Stomach smooth muscle (tissue), 2 donors: ENCODE data around the gene KAZN.

Experiments used
- H3K27ac ChIP-seq: one replicate; pipeline ENCODE4 v1.7.0; 2013; ENCODE audit warnings: mild to moderate bottlenecking, low read length, inconsistent platforms
- H3K27me3 ChIP-seq, 2 donors: one replicate each; pipeline ENCODE4 v1.7.0; 2013; ENCODE audit warnings: low read length in 2 of 2; ENCODE audit not compliant: insufficient read depth in 2 of 2, control insufficient read depth in 1 of 2
- H3K36me3 ChIP-seq, 2 donors: one replicate each; pipeline ENCODE4 v1.7.0; 2013; ENCODE audit warnings: low read length in 2 of 2; ENCODE audit not compliant: control insufficient read depth in 2 of 2, insufficient read depth in 2 of 2
- H3K4me1 ChIP-seq: one replicate; pipeline ENCODE4 v1.7.0; 2013; ENCODE audit warnings: low read length; ENCODE audit not compliant: control insufficient read depth, insufficient read depth
- H3K4me3 ChIP-seq, 2 donors: one replicate each; pipeline ENCODE4 v1.7.0; 2013; ENCODE audit warnings: low read length in 2 of 2
- H3K9ac ChIP-seq, 2 donors: one replicate each; pipeline ENCODE4 v1.7.0; 2013; ENCODE audit warnings: low read length in 2 of 2, mild to moderate bottlenecking in 1 of 2
- H3K9me3 ChIP-seq, 2 donors: one replicate each; pipeline ENCODE4 v1.7.0; 2013; ENCODE audit warnings: low read length in 2 of 2; ENCODE audit not compliant: control insufficient read depth in 2 of 2
- donor health status: healthy.
- donor health status: Pancreatic carcinoma.

KAZN gene

DNA sequence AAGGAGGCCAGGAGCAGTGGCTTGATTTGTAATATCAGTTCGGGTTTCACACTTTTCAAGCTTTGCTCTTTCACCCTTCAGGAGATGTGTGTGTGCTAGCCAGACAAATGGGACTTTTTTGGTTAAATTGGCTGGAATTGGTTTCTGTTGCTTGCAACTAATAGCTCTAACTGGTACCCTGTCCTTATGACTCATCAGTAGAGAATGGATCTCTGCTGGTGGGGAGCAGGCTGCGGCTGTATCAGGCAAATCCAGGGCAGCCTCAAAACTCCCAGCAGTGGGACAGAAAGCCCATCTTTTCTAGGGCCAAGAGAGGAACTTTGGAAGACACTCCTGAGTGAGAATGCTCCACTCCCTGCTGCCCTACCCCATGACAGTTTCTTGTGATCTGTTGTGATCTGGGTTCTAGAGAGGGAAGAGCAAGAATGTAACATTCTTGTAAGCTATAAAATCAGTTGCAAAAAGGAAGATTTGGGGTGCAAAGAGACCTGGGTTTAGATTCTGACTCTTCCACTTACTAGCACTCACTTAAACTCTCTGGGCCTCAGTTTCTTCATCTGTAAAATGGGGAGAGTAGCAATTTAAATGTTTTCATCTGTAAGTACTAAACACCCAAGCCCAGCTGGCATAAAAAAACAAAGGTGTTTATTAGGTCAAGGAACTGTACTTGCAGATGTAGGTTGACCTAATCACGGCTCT is 298.0 kb downstream of the KAZN start:
- H3K27me3 ChIP-seq = peaks cover 0 to 2% of the 10 kb centered on the region in 2 donors
- no peaks in the 10 kb centered on the region for H3K4me1 ChIP-seq
- H3K9me3 ChIP-seq = no peaks in the 10 kb centered on the region
- H3K4me3 ChIP-seq = no peak overlapping the region
- H3K36me3 ChIP-seq = no peaks in the 10 kb centered on the region
- H3K27ac ChIP-seq = no peak overlapping the region
- H3K9ac ChIP-seq = no peak overlapping the region

DNA sequence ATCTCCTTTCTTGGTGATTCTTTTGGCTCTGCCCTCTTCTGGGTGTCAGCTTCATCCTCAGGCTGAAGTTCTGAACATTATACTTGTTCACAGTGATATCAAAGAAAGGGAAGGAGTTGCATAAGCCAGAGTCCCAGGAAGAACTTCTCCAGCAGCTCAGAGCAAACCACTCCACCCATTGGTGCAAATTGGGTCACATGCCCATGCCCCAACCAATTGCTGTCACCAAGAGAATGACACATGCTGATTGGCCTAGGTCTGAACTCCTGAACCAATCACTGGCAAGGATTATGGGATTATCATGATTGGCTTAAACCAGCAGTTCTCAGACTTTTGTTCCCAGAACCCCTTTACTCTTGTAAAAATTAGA is 298.6 kb downstream of the KAZN start:
- H3K4me1 ChIP-seq = no peaks in the 10 kb centered on the region
- H3K4me3 ChIP-seq = no peak overlapping the region
- no peaks in the 10 kb centered on the region for H3K36me3 ChIP-seq
- no peak overlapping the region for H3K27ac ChIP-seq
- H3K9me3 ChIP-seq = no peaks in the 10 kb centered on the region
- peaks cover 0 to 2% of the 10 kb centered on the region in 2 donors for H3K27me3 ChIP-seq
- no peak overlapping the region for H3K9ac ChIP-seq

DNA sequence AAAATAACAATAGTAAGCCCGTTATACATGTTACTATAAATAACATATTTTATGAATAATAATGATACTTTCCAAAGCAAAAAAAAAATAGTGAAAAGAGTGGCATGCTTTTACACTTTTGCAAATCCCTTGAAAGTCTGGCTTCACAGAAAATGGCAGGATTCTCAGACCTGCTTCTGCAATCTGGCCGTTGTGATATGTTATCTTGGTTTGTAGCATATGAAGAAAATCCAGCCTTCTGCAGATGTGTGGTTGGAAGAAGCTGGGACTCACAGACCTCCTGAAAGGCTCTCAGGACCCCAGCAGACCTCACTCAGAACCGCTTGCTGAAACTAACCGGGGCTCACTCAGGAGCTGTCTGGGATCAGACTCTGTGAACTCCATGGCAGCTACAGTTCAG is 299.1 kb downstream of the KAZN start:
- no peak overlapping the region for H3K4me3 ChIP-seq
- no peaks in the 10 kb centered on the region for H3K4me1 ChIP-seq
- H3K27ac ChIP-seq = no peak overlapping the region
- no peaks in the 10 kb centered on the region for H3K9me3 ChIP-seq
- H3K27me3 ChIP-seq = peaks cover 0 to 2% of the 10 kb centered on the region in 2 donors
- H3K36me3 ChIP-seq = no peaks in the 10 kb centered on the region
- no peak overlapping the region for H3K9ac ChIP-seq

DNA sequence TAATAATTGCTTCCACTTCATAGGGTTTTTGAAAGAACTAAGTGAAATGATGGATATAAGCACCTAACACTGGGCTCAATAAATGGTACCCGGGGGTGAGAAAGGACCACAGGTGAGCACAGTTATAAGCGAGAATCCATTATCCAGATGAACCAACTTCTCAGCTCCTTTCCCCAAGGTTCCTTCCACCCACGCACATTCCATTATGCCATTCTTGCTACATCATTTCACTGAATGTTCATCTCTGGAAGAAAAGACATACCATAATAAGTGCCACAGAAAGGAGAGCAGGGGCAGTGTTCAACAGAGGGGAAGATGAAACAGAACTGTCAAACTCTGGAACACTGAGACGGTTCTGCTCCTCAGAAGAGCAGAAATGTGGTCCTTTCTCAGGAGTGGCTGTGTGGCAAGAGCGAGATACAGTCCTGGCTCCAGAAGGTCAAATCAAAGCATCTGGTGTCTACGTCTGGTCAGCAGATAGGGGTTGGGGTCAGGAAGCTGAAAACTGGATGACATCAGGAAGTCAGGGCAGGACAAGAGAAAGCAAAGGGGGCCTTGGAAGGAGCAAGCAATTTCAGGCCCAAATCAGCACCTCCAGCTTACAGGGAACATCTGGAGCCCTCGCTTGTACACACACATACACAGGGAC is 299.6 kb downstream of the KAZN start:
- Histone ChIP-seq H3K9me3 (no peaks in the 10 kb centered on the region), H3K4me3 (no peak overlapping the region), H3K9ac (no peak overlapping the region), H3K27me3 (peaks cover 0 to 2% of the 10 kb centered on the region in 2 donors), H3K36me3 (no peaks in the 10 kb centered on the region), H3K4me1 (no peaks in the 10 kb centered on the region), H3K27ac (no peak overlapping the region)

DNA sequence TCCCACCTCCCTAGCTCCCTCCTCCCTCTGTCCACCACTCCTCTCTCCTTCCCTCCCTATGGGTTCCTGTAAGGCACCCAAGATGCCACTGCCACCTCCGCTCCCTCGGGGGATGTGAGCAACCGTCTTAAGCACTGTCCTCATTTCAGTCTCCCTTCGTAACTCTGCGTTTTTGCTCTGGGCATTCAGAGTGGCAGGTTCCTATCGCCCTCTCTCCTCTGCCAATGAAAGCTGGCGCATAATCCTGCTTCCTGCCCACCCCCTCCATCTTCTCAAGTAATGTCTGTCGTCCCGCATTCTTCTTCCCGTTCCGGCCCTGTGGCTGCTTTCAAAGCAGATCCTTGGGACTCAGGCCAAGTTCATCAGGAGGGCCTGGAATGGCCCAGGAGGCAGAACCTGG is 301.2 kb downstream of the KAZN start:
- H3K27ac ChIP-seq = no peak overlapping the region
- peaks cover 0 to 2% of the 10 kb centered on the region in 2 donors for H3K27me3 ChIP-seq
- H3K9ac ChIP-seq = no peak overlapping the region
- H3K4me3 ChIP-seq = no peak overlapping the region
- H3K9me3 ChIP-seq = no peaks in the 10 kb centered on the region
- H3K4me1 ChIP-seq = no peaks in the 10 kb centered on the region
- H3K36me3 ChIP-seq = no peaks in the 10 kb centered on the region

DNA sequence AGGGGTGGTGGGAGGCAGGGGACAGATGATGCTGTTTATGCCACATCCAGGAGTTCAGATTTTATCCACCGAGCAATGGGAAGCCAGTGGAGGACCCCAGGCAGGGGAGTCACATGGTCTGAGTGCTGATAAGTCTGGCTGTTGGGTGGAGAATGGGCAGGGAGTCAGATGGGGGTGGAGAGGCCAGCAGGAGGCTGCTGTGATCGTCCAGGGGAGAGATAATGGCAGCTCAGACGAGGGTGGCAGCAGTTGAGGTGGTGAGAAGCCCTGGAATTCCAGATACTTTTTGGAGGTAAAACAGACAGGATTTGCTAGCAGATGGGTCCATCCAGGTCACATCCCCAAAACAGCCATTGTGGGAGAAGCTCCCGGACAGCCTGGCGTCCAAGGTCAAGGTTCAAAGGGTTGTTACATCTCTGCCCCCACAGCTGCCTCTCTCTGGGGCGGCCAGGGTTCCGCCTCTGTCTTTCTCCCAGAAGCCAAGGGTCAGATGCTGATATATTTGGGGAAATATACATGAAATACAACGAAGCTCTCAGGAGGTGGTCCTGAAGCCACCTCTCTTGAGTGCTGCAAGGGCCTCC is 303.0 kb downstream of the KAZN start:
- Histone ChIP-seq H3K4me3 (no peak overlapping the region), H3K36me3 (no peaks in the 10 kb centered on the region), H3K27me3 (no peaks in the 10 kb centered on the region), H3K9me3 (no peaks in the 10 kb centered on the region), H3K4me1 (no peaks in the 10 kb centered on the region), H3K27ac (no peak overlapping the region), H3K9ac (no peak overlapping the region)

DNA sequence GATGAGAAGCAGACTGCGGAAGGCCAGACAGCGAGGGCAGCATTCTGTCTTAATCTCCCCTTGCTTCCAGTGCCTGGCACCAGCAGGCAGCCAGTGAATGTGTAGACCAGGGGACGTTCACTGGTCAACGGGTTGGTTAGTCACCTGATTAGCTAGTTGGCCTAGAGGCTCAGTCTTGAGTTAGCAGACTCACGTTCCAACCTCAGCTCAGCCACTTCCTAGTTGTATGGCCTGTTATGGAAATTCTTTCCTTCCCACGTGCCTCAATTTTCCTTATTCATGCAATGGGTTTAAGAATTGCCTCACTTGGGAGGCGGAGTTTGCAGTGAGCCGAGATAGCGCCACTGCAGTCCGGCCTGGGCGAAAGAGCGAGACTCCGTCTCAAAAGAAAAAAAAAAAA is 305.4 kb downstream of the KAZN start:
- H3K4me1 ChIP-seq = no peaks in the 10 kb centered on the region
- H3K9ac ChIP-seq = no peak overlapping the region
- no peaks in the 10 kb centered on the region for H3K27me3 ChIP-seq
- no peaks in the 10 kb centered on the region for H3K36me3 ChIP-seq
- H3K4me3 ChIP-seq = no peak overlapping the region
- no peaks in the 10 kb centered on the region for H3K9me3 ChIP-seq
- no peak overlapping the region for H3K27ac ChIP-seq

DNA sequence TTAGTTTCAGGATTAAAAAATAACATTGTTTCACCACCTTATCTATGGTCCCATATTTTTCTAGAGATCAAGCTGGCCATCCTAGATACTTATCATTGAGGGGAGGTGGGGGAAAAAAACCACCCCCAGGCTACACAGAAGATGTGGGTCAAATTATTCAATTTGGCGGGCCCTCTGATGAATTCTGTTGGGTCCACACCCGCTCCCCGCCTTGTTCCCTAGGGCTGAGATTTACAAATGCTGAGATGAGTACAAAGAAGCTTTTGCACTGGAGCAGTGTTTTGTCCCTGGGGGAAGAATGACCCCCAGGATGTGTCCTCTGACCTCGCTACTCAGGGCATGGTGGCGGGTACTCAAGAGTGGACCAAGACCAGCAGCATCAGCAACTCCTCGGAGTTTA is 308.2 kb downstream of the KAZN start:
- H3K27me3 ChIP-seq = no peaks in the 10 kb centered on the region
- H3K27ac ChIP-seq = no peak overlapping the region
- no peak overlapping the region for H3K4me3 ChIP-seq
- no peaks in the 10 kb centered on the region for H3K9me3 ChIP-seq
- no peaks in the 10 kb centered on the region for H3K36me3 ChIP-seq
- H3K9ac ChIP-seq = no peak overlapping the region
- H3K4me1 ChIP-seq = peaks cover 5% of the 10 kb centered on the region

DNA sequence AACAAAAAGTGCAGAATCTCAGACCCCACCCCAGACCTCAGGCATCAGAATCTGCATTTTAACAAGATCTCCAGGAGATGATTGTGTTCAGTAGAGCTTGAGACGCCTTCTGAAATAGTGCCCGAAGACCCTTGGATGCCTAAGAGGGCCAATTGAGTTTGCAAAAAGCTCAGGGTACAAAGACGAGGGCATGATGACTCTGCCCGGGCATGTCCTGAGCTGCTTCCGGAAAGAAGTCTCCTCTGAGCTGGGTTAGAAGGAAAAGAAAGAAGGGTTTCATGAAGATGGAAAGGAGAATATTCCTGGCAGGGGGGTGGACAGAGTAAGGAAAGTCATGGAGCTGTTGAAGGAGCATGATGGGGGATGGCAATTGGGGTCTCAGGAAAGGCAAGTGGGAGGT is 308.9 kb downstream of the KAZN start:
- Histone ChIP-seq H3K4me3 (no peak overlapping the region), H3K9ac (no peak overlapping the region), H3K36me3 (no peaks in the 10 kb centered on the region), H3K27ac (no peak overlapping the region), H3K9me3 (no peaks in the 10 kb centered on the region), H3K27me3 (no peaks in the 10 kb centered on the region), H3K4me1 (peaks cover 5% of the 10 kb centered on the region)

DNA sequence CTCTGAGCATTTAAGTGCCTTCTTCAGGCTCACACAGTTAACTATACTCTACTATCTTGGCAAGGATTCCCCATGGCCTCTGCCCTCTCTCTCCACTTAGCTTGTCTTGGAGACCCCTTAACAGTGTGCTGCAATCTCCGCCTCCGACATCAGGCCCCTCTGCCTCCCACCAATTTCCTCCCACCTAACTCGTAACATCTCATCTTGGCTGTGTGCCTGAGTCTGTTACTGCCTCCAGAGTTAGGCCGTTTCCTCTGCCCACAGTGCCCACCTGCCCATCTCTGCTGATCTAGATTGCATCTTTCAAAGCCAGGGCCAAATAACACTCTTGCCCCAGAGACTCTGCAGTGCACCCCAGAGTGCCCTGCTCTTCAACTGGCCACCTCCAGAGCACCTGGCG is 310.8 kb downstream of the KAZN start:
- H3K27ac ChIP-seq = no peak overlapping the region
- H3K4me1 ChIP-seq = peaks cover 5% of the 10 kb centered on the region
- no peaks in the 10 kb centered on the region for H3K36me3 ChIP-seq

DNA sequence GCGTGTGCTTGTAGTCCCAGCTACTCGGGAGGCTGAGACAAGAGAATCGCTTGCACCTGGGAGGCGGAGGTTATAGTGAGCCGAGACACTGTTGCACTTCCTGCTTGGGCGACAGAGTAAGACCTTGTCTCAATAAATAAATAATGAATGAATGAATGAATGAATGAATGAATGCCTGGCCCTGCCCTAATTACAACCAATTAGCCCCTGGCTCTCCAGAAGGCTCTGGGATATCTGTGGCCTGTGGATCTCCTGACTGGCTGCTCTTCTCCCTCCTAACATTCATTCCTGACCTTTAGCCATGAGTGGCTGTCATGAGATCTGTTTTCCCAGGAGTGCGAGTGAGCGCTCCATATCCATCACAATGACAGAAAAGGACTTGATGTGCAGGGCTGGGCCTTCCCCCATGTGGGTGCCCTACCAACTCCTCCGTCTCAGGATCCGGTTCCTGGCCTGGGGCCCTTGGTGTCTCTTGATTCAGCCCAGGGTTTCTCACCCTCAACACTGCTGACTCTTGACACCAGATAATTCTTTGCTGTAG is 311.5 kb downstream of the KAZN start:
- H3K4me3 ChIP-seq = no peak overlapping the region
- H3K4me1 ChIP-seq = peaks cover 5% of the 10 kb centered on the region
- H3K9me3 ChIP-seq = no peaks in the 10 kb centered on the region
- no peaks in the 10 kb centered on the region for H3K27me3 ChIP-seq
- no peak overlapping the region for H3K9ac ChIP-seq
- H3K27ac ChIP-seq = no peak overlapping the region
- no peaks in the 10 kb centered on the region for H3K36me3 ChIP-seq

More for the DNA sequence above, 310.8 kb downstream of the KAZN start:
- Histone ChIP-seq H3K9ac (no peak overlapping the region), H3K4me3 (no peak overlapping the region), H3K27me3 (no peaks in the 10 kb centered on the region), H3K9me3 (no peaks in the 10 kb centered on the region)
